Endodermal cell (in vitro differentiated cells): Measurements from ENCODE around the gene PDPR. TPM values are rescaled to one million over a fixed set of nuclear protein-coding genes. Genes with fewer than 3 reads are reported as not detected.
"Not testable (repeated sequence)": the region's sequence is repeated elsewhere in the genome, so short reads cannot be mapped to it uniquely, and the experiment has no call there.

ENCODE experiments used
- DNase-seq: peaks from one replicate; pipeline ENCODE4 v3.0.0-alpha.2; 2017
- H3K27ac ChIP-seq: 2 replicates; pipeline ENCODE4 v1.5.1; 2013; ENCODE audit warnings: mild to moderate bottlenecking, low read depth, low read length, moderate library complexity
- H3K27me3 ChIP-seq: 2 replicates; pipeline ENCODE4 v1.6.1; 2013; ENCODE audit warnings: mild to moderate bottlenecking, low read length, moderate library complexity; ENCODE audit not compliant: insufficient read depth, control insufficient read depth, poor library complexity, severe bottlenecking
- H3K36me3 ChIP-seq: 2 replicates; pipeline ENCODE4 v1.7.0; 2013; ENCODE audit warnings: mild to moderate bottlenecking, low read length, moderate library complexity; ENCODE audit not compliant: control insufficient read depth, insufficient read depth
- H3K4me1 ChIP-seq: one replicate; pipeline ENCODE4 v1.7.0; 2013; ENCODE audit warnings: low read length; ENCODE audit not compliant: control insufficient read depth, insufficient read depth
- H3K4me3 ChIP-seq: 2 replicates; pipeline ENCODE4 v1.5.1; 2013; ENCODE audit warnings: mild to moderate bottlenecking, low read length, moderate library complexity
- H3K9ac ChIP-seq: 2 replicates; pipeline ENCODE4 v1.6.1; 2013; ENCODE audit warnings: mild to moderate bottlenecking, low read length, moderate library complexity; ENCODE audit not compliant: poor library complexity, severe bottlenecking; ENCODE audit errors: extremely low read depth
- H3K9me3 ChIP-seq: 2 replicates; pipeline ENCODE4 v1.6.1; 2013; ENCODE audit warnings: mild to moderate bottlenecking, low read length, moderate library complexity; ENCODE audit not compliant: control insufficient read depth
- H3K27ac Mint-ChIP-seq: 2 replicates; pipeline ENCODE4 v1.8.0; 2020; ENCODE audit warnings: mixed read lengths
- H3K27me3 Mint-ChIP-seq: 2 replicates; pipeline ENCODE4 v1.8.0; 2021; ENCODE audit warnings: mild to moderate bottlenecking, mixed read lengths; ENCODE audit not compliant: insufficient read depth
- H3K36me3 Mint-ChIP-seq: 2 replicates; pipeline ENCODE4 v1.8.0; 2020; ENCODE audit warnings: low read depth, mixed read lengths
- H3K4me1 Mint-ChIP-seq: 2 replicates; pipeline ENCODE4 v1.8.0; 2020; ENCODE audit warnings: mixed read lengths
- H3K4me3 Mint-ChIP-seq: 2 replicates; pipeline ENCODE4 v1.8.0; 2020; ENCODE audit warnings: mild to moderate bottlenecking, moderate library complexity, mixed read lengths
- H3K9me3 Mint-ChIP-seq: 2 replicates; pipeline ENCODE4 v1.8.0; 2020; ENCODE audit warnings: mild to moderate bottlenecking, mixed read lengths
- CTCF ChIP-seq: fragments of 200-600 bp; sonication (generic); conservative IDR thresholded peaks from 2 replicates; pipeline ENCODE4 v1.5.0; 2021; ENCODE audit warnings: antibody characterized with exemption, mild to moderate bottlenecking
- WGBS, 2 experiments: methylation state at CpG; one replicate each; pipeline versions ENCODE4 v1.1.5 to v1.1.7; 2013; ENCODE audit warnings: missing lambda C conversion rate in 2 of 2, mixed read lengths in 1 of 2; ENCODE audit not compliant: insufficient coverage in 1 of 2, insufficient read length in 1 of 2; 5-methylcytosine and 5-hydroxymethylcytosine counted together
- total RNA-seq, 2 donors: library from RNA; stranded (reverse); fragmentation: NEBNext Ultra II Directional in 1 of 2; extraction: Animal tissue kit (Norgen Biotek cat#: 25700) in 1 of 2; gene quantifications; 2 replicates in 1 of 2; 3 replicates in 1 of 2; pipeline ENCODE4 v1.2.1, GENCODE V29; 2021

Gene PDPR
- total RNA-seq, 2 donors from 2014 or later = 28.3 to 28.6 TPM

- Histone ChIP-seq H3K4me1 (no peaks in the 10 kb centered on the region), H3K9me3 (no peaks in the 10 kb centered on the region), H3K36me3 (peaks cover 70% of the 10 kb centered on the region), H3K27ac (no peak overlapping the region), H3K9ac (no peak overlapping the region), H3K4me3 (no peak overlapping the region), H3K27me3 (no peaks in the 10 kb centered on the region)
- Mint-ChIP-seq H3K27me3 (no peaks in the 10 kb centered on the region), H3K4me3 (no peak overlapping the region), H3K4me1 (no peaks in the 10 kb centered on the region), H3K36me3 (peaks cover 66% of the 10 kb centered on the region), H3K27ac (no peak overlapping the region), H3K9me3 (no peaks in the 10 kb centered on the region)
- no peak for DNase-seq
- no peak for TF ChIP-seq CTCF
- 94 to 100% methylated on average over 2 of the region's 2 CpGs for WGBS, 2 experiments
These were observed 37.3 kb downstream of the PDPR start for GRCh38 chr16:70151391-70151790.

- 92 to 94% methylated on average over 17 of the region's 17 CpGs for WGBS, 2 experiments
- DNase-seq = no peak
- H3K36me3 ChIP-seq = peaks cover 77% of the 10 kb centered on the region
- H3K9me3 ChIP-seq = no peaks in the 10 kb centered on the region
- no peak overlapping the region for H3K27ac Mint-ChIP-seq
- no peaks in the 10 kb centered on the region for H3K4me1 Mint-ChIP-seq
- no peaks in the 10 kb centered on the region for H3K27me3 Mint-ChIP-seq
- H3K9ac ChIP-seq = no peak overlapping the region
- TF ChIP-seq CTCF = no peak
- no peak overlapping the region for H3K4me3 ChIP-seq
- peaks cover 66% of the 10 kb centered on the region for H3K36me3 Mint-ChIP-seq
- H3K27me3 ChIP-seq = no peaks in the 10 kb centered on the region
- H3K9me3 Mint-ChIP-seq = no peaks in the 10 kb centered on the region
- H3K27ac ChIP-seq = no peak overlapping the region
- no peaks in the 10 kb centered on the region for H3K4me1 ChIP-seq
- H3K4me3 Mint-ChIP-seq = no peak overlapping the region
These were observed 37.9 kb downstream of the PDPR start for GRCh38 chr16:70151941-70152509.

- no peak overlapping the region for H3K9ac ChIP-seq
- H3K36me3 ChIP-seq = peaks cover 84% of the 10 kb centered on the region
- no peak for TF ChIP-seq CTCF
- no peaks in the 10 kb centered on the region for H3K9me3 ChIP-seq
- Mint-ChIP-seq H3K36me3 (peaks cover 64% of the 10 kb centered on the region), H3K27ac (no peak overlapping the region), H3K27me3 (no peaks in the 10 kb centered on the region), H3K9me3 (no peaks in the 10 kb centered on the region), H3K4me3 (no peak overlapping the region), H3K4me1 (no peaks in the 10 kb centered on the region)
- 96% methylated on average over 13 of the region's 13 CpGs for WGBS, 2 experiments
- H3K27ac ChIP-seq = no peak overlapping the region
- DNase-seq = no peak
- no peaks in the 10 kb centered on the region for H3K27me3 ChIP-seq
- H3K4me1 ChIP-seq = no peaks in the 10 kb centered on the region
- no peak overlapping the region for H3K4me3 ChIP-seq
These were observed 38.6 kb downstream of the PDPR start for GRCh38 chr16:70152578-70153302.

GRCh38 chr16:70154736-70155135 lies 40.6 kb downstream of the PDPR start:
- not testable (repeated sequence) for DNase-seq, H3K9me3 Mint-ChIP-seq, H3K4me3 ChIP-seq, H3K4me1 ChIP-seq, H3K4me3 Mint-ChIP-seq, H3K27ac ChIP-seq, H3K27me3 ChIP-seq, H3K9ac ChIP-seq, H3K27me3 Mint-ChIP-seq, H3K27ac Mint-ChIP-seq, H3K4me1 Mint-ChIP-seq, H3K9me3 ChIP-seq
- peaks cover 90% of the 10 kb centered on the region for H3K36me3 ChIP-seq
- WGBS, 2 experiments = 95 to 98% methylated on average over 10 of the region's 10 CpGs
- peaks cover 46% of the 10 kb centered on the region for H3K36me3 Mint-ChIP-seq
